Stimulated activated CD4-positive, alpha-beta T cell treated with anti-CD3 and anti-CD28 coated beads, Interleukin-15, amount 100 ng/mL, for 24 hours (primary cell): Measurements from ENCODE around the gene CSNK1G1.
"Not testable (repeated sequence)": the region's sequence is repeated elsewhere in the genome, so short reads cannot be mapped to it uniquely, and the experiment has no call there.

Experiments used
- DNase-seq: peaks from one replicate; pipeline ENCODE4 v3.0.0-alpha.2; 2020

Gene CSNK1G1

DNA sequence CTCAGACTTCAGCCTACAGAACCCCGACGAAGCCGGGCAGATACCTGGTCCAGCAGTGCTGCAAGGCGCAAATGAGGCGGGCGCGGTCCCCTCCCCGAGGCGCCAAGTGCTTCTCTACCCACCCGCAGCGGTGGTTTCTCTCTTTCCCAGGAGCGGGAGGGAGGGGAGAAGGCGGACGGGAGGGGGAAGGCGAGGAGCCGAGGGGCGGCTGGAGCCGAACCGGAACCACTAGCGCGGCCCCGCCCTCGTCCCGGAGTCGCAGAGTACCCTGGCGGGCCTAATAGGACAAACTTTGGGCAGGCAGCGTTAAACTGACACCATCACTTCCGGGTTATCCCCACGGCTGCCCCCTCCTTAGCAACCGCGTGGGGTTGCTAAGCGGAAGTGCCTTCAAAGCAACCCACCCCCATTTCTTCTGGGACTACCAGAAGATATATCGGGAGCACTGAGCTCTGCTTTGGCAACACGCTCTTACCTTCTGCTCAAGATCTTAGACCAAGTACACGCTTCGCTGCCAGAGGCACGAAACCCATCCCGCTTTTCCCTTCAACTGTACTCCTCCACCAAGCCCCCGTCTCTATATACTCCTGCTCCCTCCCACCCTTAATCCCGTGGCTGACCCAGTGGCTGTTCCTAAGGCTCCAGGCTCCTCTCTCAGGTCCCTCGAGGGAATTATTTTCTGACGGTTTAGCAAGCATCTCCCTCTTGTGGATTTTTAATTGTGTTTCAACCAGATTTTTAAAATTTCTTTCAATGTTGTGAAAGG lies at the start of gene CSNK1G1:
Gene CSNK1G1 (minus strand): TSS at position 230 of the 766 bp plus-strand sequence. CDS start 55,674 bp downstream, outside the sequence.
- DNase-seq: peak; percentile 95

- DNase-seq: no peak
Observed at GRCh38 chr15:64400583-64400982, 44.6 kb upstream of the CSNK1G1 start.

GRCh38 chr15:64398575-64398974 lies 42.6 kb upstream of the CSNK1G1 start:
- no peak for DNase-seq

DNA sequence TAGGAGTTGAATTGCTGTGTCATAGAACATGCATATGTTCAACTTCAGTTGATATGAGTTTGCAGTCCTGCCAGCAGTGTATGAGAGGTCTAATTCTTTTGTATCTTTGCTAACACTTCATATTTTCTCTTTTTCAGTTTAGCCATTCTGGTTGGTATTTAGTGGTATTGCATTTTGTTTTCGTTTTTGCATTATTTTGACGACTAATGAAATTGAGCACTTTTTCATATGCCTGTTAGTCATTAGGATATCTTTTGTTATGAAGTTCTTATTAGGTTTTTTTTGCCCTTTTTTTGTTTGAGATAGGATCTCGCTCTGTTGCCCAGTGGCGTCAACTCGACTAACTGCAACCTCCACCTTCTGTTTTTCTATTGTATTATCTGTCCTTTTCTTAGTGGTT lies 40.8 kb upstream of the CSNK1G1 start:
- no peak for DNase-seq

GRCh38 chr15:64392471-64392870 lies 36.5 kb upstream of the CSNK1G1 start:
- not testable (repeated sequence) for DNase-seq

- no peak for DNase-seq
Observed at GRCh38 chr15:64389036-64389435, 33.1 kb upstream of the CSNK1G1 start.

DNA sequence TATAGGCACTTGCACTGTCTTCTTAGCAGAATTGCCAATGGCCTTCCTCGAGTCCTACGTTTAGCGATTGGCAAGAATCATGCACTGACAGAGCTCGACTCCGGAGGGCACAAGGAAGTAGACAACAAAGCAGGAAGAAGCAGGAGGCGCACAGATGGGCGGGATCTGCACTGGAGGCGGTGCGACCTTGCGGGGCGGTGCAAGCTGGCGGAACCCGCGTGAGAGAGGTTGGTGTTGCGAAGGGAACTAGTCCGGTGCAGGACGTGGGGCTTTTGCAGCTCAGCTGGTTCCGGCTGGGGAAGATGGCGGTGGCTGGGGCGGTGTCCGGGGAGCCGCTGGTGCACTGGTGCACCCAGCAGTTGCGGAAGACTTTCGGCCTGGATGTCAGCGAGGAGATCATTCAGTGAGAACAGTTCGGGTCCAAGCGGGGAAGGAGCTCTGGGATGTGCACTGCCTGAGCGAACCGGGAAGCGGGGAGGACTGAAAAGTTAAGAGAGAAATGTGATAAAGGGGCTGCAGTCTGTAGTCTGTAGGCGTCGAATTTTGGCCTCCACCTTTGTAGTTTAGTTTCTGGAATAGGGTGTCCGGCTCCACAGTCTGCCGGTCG lies 31.7 kb upstream of the CSNK1G1 start, which contains the start of gene TRIP4:
Gene TRIP4 (plus strand): TSS at position 275 of the 607 bp plus-strand sequence. CDS start 28 bp downstream, at position 303.
- peak; percentile 97 for DNase-seq

DNA sequence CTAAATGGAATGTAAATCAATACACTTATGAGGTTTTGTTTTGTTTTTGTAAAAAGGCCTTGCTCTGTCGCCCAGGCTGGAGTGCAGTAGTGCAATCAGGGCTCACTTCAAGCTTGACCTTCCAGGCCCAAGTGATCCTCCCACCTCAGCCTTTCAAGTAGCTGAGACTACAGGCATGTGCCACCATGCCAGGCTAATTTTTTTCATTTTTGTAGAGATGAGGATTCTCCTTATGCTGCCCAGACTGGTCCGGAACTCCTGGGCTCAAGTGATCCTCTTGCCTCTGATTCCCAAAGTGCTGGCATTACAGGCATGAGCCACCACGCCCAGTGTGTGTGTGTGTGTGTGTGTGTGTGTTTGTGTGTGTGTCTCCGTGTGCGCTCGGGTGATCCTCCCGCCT lies 30.3 kb upstream of the CSNK1G1 start:
- no peak for DNase-seq

DNA sequence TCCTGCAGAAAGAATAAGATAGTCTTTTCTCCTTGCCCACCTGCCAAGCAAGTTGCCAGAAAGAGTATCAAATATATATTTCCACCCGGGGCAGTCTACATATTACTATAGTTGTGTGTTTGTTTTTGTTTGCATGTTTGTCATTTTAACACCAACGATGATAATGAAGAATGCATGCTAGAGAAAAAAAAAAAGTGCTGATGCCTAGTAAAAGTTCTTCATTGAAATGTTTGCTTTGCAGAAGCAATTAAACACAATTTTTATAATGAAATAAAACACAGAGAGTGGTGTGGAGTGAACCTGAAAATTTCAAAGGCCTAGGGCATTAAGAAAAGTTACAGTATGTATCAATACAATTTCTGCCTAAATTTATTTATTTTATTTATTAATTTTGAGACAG lies 27.8 kb upstream of the CSNK1G1 start:
- no peak for DNase-seq

DNA sequence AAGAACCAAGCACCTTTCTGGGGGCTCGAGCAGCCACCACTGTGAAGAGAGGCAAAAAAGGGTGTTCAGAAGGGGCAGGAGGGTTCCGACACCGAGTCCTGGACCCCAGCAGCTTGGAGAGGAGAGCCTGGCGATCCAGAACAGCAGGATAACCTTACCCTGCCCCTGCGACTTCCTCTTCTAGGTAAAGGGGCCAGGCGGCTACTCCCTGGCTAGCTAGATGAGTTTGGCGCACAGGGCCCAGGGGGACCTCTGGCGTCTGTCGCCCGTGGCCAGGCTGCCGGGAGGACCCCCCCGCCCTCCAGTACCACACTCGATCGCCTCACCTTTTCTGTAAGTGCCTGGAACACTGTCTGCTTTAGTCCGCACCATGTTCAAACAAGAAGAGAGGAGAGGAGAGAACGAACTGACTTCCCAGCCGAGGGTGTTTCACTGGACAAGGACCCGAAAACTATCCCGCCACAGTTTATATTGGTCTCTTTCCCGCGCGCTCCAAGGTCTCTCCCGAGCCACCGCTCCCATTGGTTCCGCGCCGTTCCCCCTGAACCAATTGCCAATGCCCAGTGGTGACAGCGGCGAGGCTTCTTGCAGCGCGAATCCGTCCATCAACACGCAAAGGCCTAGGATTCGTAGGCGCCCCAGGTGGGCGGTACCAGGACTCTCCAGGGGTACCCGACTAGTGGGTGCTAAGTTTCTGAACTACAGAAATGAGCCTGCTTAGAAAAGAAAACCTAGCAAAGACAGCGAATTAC lies 25.2 kb upstream of the CSNK1G1 start, which contains the start of gene PCLAF:
Gene PCLAF (minus strand): TSS at position 442 of the 752 bp plus-strand sequence. CDS start 70 bp downstream, at position 372.
- DNase-seq: peak; percentile 98

DNA sequence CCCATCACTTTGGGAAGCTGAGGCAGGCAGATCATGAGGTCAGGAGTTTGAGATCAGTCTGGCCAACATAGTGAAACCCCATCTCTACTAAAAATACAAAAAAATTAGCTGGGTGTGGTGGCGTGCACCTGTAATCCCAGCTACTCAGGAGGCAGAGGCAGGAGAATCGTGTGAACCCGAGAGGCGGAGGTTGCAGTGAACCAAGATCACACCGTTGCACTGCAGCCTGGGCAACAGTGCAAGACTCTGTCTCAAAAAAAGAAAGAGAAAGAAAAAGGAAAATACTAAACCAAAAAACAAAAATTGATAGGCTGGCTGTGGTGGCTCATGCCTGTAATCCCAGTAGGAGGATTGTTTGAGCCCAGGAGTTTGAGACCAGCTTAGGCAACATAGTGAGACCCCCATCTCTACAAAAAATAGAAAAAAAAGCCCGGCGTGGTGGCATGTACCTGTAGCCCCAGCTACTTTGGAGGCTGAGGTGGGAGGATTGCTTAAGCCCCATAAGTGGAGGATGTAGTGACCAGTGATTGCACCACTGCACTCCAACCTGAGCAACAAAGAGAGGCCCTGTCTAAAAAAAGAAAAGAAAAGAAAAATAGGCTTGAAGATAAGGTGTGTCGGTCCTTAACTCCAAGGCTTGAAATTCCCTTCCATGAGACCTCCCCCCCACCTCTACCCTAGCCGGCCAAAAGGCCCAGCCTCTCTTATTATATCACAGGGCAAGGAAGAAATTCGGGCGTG lies 24.3 kb upstream of the CSNK1G1 start:
- not testable (repeated sequence) for DNase-seq

DNA sequence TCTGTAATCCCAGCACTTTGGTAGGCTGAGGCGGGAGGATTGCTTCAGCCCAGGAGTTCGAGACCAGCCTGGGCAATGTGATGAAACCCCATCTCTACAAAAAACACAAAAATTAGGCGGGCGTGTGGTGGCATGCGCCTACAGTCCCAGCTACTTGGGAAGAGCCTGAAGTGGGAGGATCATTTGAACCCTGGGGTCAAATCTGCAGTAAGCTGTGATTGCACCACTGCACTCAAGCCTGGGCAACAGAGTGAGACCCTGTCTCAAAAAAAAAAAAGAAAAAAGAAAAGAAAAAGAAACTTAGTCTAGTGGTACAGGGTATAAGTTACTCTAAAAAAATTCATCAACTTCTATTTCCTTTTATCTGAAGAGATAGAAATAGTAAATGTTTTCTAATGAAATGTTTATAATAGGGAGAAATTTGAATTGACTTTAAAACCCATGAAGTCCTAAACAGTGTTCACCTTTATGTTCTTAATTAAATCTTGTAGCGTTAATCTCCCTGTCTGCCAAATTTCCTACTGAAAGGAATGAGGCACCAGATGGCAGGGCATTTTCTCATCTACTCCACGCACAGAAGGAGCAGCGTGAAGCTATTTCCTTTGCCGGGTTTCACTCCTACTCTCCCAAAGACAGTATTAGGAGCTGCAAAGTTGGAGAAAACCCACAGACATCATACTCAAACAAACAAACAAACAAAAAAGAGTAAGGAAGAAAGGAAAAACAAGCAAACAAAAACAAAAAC lies 23.4 kb upstream of the CSNK1G1 start:
- DNase-seq: no peak

GRCh38 chr15:64373360-64373759 lies 17.4 kb upstream of the CSNK1G1 start:
- no peak for DNase-seq

- DNase-seq: not testable (repeated sequence)
Observed at GRCh38 chr15:64371383-64371782, 15.4 kb upstream of the CSNK1G1 start.

DNA sequence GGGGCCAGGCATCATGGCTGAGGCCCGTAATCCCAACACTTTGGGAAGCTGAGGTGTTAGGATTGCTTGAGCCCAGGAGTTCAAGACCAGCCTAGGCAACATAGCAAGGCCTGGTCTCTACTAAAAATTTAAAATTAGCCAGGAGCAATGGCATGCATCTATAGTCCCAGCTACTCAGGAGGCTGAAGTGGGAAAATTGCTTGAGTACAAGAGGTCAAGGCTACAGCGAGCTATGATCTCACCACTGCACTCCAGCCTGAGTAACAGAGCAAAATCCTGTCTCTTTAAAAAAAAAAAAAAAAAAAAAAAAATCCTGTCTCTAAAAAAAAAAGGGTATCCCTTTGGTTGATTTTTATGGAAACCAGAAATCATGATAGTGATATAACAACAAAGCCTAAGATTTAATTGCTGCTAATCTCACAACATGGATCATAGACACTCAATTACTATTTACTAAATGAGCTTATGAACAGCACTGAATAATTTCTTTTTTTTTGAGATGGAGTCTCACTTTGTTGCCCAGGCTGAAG lies 13.2 kb upstream of the CSNK1G1 start:
- no peak for DNase-seq

DNA sequence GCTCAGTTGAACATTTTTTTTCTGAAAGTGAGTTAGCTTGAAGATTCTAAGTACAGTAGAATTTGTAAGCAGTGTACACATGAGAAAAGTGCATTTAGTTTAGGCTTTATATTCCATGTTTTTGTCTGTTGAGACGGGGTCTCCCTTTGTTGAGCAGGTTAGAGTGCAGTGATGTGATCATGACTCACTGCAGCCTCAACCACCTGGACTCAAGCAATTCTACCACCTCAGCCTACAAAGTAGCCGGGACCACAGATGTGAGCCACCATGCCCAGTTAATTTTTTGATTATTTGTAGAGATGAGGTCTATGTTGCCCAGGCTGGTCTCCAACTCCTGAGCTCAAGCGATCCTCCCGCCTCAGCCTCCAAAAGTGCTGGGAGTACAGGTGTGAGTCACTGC lies 5.3 kb upstream of the CSNK1G1 start:
- DNase-seq: no peak

GRCh38 chr15:64356710-64357040 lies 702 bp upstream of the CSNK1G1 start:
- no peak for DNase-seq

GRCh38 chr15:64355348-64355943 lies 527 bp downstream of the CSNK1G1 start:
- no peak for DNase-seq

- no peak for DNase-seq
Observed at GRCh38 chr15:64354688-64355344, 1.2 kb downstream of the CSNK1G1 start.

DNA sequence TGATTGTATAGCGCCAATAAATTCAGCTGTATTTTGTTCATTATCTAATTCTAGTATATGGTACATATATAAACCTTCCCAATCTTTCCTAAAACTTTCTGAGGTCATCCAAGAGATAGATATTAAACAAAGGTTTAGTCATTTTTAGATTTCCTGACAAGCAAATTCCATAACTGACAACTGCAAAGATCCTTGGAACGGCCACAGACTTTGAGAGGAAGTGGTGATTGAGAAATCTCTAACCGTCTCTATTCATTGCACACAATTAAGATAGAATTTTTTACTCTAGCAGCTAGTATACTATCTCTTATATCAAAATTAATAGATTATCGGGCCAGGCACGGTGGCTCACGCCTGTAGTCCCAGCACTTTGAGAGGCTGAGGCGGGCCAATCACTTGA lies 4.7 kb downstream of the CSNK1G1 start:
- no peak for DNase-seq

DNA sequence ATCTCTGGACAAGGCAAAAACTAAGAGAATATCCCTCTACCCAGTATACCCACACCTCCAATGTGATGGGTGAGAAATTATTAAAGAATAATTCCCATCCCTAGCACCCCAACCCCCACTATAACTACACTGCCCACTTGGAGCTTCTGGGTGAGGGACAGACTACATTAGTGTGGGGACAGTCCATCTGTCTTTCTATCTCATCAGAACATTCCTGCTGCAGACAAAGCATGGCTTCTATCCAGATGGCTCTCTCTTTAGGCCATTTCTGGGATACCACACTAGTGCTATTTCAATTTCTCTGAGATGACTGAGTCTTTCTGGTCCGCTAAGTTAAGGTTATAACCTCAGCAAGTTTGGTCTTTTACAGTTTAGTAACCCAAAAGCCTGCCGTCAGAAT lies 6.6 kb downstream of the CSNK1G1 start:
- DNase-seq: no peak
